Ureter (tissue), 1 donor: ENCODE measurements around the gene ABL2. TPM values are rescaled to one million over a fixed set of nuclear protein-coding genes. Genes with fewer than 3 reads are reported as not detected.
A peak's percentile ranks its signal among the peaks of the same experiment; 100 is the strongest.

Source experiments
- DNase-seq: peaks from one replicate; pipeline ENCODE4 v3.0.0-alpha.2; 2020; ENCODE audit warnings: low spot score
- total RNA-seq: library from RNA; stranded (reverse); gene quantifications from one replicate; pipeline ENCODE4 v1.2.4, GENCODE V29; 2023
- donor health status: DM: yes; HTN: yes; CAD: no.

ABL2 gene
- total RNA-seq, 1 donor from 2014 or later: 35.0 TPM

- DNase-seq: no peak
Measured at GRCh38 chr1:179092896-179093461, 136.5 kb downstream of the ABL2 start.

DNA sequence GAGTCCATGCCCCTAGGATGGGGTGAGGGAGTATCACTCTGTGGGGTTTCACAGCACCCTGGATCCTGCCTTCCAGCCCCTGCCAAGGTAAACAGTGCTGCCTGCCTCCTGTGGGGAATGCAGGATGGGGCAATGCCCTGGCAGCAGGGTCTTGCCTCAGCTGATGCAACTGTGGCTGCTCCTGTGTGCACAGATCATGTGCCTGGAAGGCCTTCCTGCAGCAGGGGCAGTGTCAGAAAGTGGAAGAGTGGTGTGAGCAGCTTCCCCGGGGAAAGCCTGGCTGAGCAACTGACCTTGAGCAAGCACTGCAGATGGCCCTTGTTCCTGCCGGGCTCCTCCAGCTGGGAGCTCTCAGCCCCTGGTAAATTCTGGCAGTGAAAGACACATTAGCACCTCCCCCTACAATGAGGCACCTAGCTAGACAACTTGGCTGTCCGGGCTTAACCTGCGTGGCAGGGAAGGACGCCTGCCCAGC, 137.7 kb downstream of the ABL2 start:
- DNase-seq: peak; percentile 54

GRCh38 chr1:179090923-179091322, 138.6 kb downstream of the ABL2 start:
- no peak for DNase-seq

GRCh38 chr1:179090522-179090921, 139.0 kb downstream of the ABL2 start:
- DNase-seq: no peak

GRCh38 chr1:179089827-179090482, 139.5 kb downstream of the ABL2 start:
- no peak for DNase-seq

DNA sequence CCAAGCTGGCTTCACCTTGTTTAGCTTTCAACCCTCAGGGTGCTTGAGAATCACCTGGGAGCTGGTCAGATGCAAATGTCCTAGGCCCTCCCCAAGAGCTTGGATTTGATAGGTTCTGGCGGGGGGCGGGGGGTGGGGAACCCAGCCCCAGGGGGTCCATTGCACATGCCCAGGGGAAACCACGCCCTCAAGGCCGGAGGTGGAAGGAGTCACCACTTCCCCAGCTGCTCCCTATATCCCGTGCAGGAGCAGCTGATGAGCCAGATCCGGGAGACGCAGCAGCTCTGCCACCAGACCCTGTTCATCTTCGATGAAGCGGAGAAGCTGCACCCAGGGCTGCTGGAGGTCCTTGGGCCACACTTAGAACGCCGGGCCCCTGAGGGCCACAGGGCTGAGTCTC, 141.8 kb downstream of the ABL2 start:
- no peak for DNase-seq

DNA sequence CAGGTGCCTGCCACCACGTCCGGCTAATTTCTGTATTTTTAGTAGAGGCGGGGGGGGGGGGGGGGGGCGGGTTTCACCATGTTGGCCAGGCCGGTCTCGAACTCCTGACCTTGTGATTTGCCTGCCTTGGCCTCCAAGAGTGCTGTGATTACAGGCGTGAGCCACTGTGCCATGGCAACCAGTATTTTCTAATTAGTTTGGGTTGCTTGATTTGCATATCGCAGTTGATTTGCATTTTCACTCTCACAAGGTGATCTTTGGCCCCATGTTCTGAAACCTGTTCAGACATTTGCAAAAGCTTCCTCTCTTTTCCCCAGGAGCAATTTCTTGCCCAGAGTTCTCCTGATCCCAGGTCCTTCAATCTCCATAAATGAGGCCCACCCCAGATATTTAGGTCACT, 145.9 kb downstream of the ABL2 start:
- DNase-seq: no peak

DNA sequence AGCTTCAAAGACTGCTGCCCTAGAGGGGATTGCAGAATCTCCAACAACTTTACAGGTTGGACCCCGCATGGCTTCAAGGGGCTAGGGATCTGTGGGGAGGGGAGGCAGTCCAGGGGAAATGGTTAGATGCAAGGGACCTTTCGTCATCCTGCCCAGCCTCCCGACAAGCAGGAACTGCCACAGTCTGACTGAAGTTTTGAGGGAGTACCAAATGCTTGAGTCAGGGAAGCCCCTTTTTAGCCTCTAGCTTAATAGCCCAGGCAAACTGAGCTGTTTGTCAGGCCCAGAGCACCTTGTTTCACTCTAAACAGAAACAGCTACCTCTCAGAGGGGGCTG, 146.5 kb downstream of the ABL2 start:
- DNase-seq: no peak

GRCh38 chr1:179082333-179082998, 147.0 kb downstream of the ABL2 start:
- no peak for DNase-seq

- peak; percentile 95 for DNase-seq
Measured at GRCh38 chr1:179081687-179082332, 147.7 kb downstream of the ABL2 start, which contains the start of gene TOR3A. TOR3A (plus strand) TSS chr1:179082070; CDS start chr1:179082129, 59 bp downstream.

GRCh38 chr1:179080866-179081686, 148.4 kb downstream of the ABL2 start:
- DNase-seq: no peak

DNA sequence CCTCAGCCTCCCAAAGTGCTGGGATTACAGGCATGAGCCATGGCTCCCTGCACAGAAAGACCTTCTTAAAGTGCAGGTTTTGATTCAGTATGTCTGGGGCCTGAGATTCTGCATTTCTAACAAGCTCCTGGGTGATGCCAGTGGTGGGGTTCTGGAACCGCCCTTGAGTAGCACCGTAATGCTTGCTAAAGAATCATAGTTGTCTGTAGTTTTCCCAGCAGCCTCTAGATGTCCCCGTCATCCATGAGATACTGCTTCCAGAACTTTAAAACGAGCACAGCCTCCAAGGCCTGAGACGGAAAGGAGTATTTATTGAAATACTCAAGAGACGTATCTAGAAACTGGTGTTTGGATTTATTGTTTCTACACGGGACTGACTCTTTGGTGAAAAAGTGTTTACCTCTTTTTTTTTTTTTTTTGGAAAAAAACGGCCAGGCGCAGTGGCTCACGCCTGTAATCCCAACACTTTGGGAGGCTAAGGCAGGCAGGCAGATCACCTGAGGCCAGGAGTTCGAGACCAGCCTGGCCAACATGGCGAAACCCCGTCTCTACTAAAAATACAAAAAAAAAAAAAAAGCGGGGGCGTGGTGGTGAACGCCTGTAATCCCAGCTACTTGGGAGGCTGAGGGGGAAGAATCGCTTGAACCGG, 150.2 kb downstream of the ABL2 start:
- peak; percentile 62 for DNase-seq

- DNase-seq: no peak
Measured at GRCh38 chr1:179077396-179077795, 152.1 kb downstream of the ABL2 start.

- DNase-seq: no peak
Measured at GRCh38 chr1:179066471-179066870, 163.0 kb downstream of the ABL2 start.

DNA sequence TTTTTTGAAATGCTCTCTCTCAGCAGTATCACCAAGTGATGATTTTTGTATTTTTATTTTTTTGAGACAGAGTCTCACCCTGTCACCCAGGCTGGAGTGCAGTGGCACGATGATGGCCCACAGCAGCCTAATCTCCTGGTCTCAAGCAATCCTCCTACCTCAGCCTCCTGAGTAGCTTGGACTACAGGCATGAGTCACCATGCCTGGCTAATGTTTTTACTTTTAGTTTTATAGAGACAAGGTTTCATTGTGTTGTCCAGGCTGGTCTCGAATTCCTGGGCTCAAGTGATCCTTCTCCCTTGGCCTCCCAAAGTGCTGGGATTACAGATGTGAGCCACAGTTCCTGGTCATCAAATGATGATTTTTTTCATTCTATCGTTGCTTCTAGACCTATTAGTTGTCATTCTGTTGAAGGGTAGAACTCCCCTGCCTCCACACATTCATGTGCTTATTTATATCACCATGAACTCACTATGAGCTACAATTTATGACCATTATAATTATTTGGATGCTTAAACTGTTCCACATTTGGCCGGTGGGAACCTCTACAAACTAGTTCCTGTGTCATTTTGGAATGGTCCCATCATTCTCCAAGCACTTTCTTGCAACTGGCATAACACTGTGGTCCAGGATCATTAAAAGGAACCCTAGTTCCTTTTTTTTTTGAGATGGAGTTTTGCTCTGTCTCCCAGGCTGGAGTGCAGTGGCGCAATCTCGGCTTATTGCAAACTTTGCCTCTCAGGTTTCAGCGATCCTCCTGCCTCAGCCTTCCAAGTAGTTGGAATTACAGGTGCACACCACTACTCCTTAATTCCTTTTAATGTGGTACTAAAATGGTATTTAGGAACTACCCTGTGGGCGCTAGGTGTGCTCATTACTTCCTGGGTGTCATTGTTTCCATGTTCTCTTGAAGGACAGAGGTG, 167.9 kb downstream of the ABL2 start:
- no peak for DNase-seq

- DNase-seq: no peak
Measured at GRCh38 chr1:179058487-179059483, 170.7 kb downstream of the ABL2 start.

DNA sequence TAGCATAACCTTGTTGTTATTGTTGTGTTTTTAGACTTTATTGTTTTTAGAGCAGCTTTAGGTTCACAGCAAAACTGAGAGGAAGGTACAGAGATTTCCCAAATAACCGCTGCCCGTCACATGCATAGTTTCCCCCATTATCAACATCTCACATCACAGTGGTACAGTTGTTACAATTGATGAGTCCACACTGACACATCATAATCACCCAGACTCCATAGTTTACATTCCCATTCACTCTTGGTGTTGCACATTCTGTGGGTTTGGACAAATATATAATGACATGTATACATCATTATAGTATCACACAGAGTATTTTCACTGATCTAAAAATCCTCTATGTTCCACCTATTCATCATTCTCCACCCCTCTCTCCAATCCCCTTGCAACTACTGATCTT, 173.5 kb downstream of the ABL2 start:
- no peak for DNase-seq

- DNase-seq: no peak
Measured at GRCh38 chr1:179053486-179053885, 176.0 kb downstream of the ABL2 start.

GRCh38 chr1:179052776-179053175, 176.7 kb downstream of the ABL2 start:
- no peak for DNase-seq
